Uterus (tissue), 4 donors: Measurements from ENCODE around the gene PTPRN2. TPM values are rescaled to one million over a fixed set of nuclear protein-coding genes. Genes with fewer than 3 reads are reported as not detected.

Source experiments
- DNase-seq, 2 donors: peaks; one replicate each; pipeline ENCODE4 v3.0.0-alpha.2; 2019 to 2020
- H3K27ac ChIP-seq, 2 donors: fragments of 200-600 bp; sonication (generic); 1 replicate in 1 of 2; 2 replicates in 1 of 2; pipeline ENCODE4 v1.5.1; 2016 to 2018
- H3K27me3 ChIP-seq, 2 donors: fragments of 200-600 bp; sonication (generic); one replicate each; pipeline ENCODE4 v1.5.1; 2018 to 2019; ENCODE audit warnings: control low read depth in 1 of 2
- H3K36me3 ChIP-seq, 2 donors: fragments of 200-600 bp; sonication (generic); one replicate each; pipeline ENCODE4 v1.5.1; 2019; ENCODE audit warnings: control low read depth in 1 of 2
- H3K4me1 ChIP-seq, 2 donors: fragments of 200-600 bp; sonication (generic); one replicate each; pipeline ENCODE4 v1.5.1; 2018 to 2019; ENCODE audit warnings: control low read depth in 1 of 2
- H3K4me3 ChIP-seq, 2 donors: fragments of 200-600 bp; sonication (generic); 1 replicate in 1 of 2; 2 replicates in 1 of 2; pipeline ENCODE4 v1.5.1; 2018 to 2019; ENCODE audit warnings: mild to moderate bottlenecking in 1 of 2
- H3K9me3 ChIP-seq, 2 donors: fragments of 200-600 bp; sonication (generic); one replicate each; pipeline ENCODE4 v1.5.1; 2019; ENCODE audit warnings: control low read depth in 1 of 2
- POLR2A ChIP-seq, 2 donors: fragments of 450-650 bp; IDR thresholded peaks; one replicate each; pipeline ENCODE4 v1.6.1; 2016; ENCODE audit warnings: antibody characterized with exemption in 2 of 2, mild to moderate bottlenecking in 1 of 2, moderate library complexity in 1 of 2
- intact Hi-C: fragments of 100-400 bp; cut with DNase I; formaldehyde crosslinking; loops from one replicate; pipeline ENCODE4 v1.15.1; 2023; ENCODE audit warnings: low total_unique reads
- total RNA-seq, 4 donors: library from RNA; depleted of rRNA in 3 of 4; stranded (reverse); fragments of >200 nt in 3 of 4; gene quantifications; one replicate each; pipeline versions ENCODE4 v1.1.0 to v1.2.4, GENCODE V29; 2014 to 2023
- TF ChIP-seq, protein P1 (sequence below), 4 experiments: fragments of 200-600 bp in 2 of 4; fragments of 450-650 bp in 2 of 4; sonication (generic) in 2 of 4; IDR thresholded peaks; one replicate each; pipeline ENCODE4 v1.5.1; 2016 to 2019; ENCODE audit warnings: antibody characterized with exemption in 4 of 4, mild to moderate bottlenecking in 2 of 4, moderate library complexity in 1 of 4
- donor health status: DM: yes; HTN: yes; CAD: no.

Gene PTPRN2
- total RNA-seq, 4 donors from 2014 or later = 1.2 to 5.2 (median 2.3) TPM

DNA sequence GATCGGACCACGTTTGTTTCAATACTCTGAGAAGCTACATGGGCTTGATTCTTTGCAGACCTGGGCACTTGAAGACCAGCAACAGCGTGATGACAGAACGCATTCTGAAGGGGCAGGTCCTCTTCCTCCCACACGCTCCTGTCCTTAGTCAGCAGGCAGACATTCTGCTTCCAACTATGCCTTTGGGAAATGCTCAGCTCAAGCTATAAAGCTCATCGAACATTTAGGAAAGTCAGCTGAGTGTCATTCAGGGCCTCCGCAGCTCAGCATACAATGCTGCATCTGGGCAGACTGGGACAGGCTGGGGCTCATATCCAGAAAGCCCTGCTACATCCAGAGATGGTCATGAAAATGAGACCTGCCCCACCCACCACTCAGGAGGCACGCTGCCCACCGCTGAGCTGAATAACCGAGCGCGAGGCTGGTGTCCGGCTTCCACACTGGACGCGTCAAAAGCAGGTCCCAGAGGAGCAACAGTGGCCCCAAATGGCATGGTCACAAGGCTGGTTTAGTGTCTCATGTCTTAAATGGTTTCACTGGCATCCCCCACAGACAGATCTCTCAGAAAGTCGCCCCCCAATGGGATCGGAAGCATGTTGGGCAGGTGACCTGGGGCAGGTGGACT, 976.8 kb downstream of the PTPRN2 start:
- Histone ChIP-seq H3K27me3 (no peaks in the 10 kb centered on the region), H3K27ac (no peak overlapping the region), H3K4me1 (peaks cover 0 to 5% of the 10 kb centered on the region in 2 donors), H3K36me3 (no peaks in the 10 kb centered on the region), H3K9me3 (no peaks in the 10 kb centered on the region), H3K4me3 (no peak overlapping the region)
- intact Hi-C loops = no loop called here
- no peak for DNase-seq
- TF ChIP-seq, protein P1, sequence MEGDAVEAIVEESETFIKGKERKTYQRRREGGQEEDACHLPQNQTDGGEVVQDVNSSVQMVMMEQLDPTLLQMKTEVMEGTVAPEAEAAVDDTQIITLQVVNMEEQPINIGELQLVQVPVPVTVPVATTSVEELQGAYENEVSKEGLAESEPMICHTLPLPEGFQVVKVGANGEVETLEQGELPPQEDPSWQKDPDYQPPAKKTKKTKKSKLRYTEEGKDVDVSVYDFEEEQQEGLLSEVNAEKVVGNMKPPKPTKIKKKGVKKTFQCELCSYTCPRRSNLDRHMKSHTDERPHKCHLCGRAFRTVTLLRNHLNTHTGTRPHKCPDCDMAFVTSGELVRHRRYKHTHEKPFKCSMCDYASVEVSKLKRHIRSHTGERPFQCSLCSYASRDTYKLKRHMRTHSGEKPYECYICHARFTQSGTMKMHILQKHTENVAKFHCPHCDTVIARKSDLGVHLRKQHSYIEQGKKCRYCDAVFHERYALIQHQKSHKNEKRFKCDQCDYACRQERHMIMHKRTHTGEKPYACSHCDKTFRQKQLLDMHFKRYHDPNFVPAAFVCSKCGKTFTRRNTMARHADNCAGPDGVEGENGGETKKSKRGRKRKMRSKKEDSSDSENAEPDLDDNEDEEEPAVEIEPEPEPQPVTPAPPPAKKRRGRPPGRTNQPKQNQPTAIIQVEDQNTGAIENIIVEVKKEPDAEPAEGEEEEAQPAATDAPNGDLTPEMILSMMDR (IDR thresholded peaks at IDR 0.05) = no peak
- no peak for TF ChIP-seq POLR2A (IDR thresholded peaks at IDR 0.05)

DNA sequence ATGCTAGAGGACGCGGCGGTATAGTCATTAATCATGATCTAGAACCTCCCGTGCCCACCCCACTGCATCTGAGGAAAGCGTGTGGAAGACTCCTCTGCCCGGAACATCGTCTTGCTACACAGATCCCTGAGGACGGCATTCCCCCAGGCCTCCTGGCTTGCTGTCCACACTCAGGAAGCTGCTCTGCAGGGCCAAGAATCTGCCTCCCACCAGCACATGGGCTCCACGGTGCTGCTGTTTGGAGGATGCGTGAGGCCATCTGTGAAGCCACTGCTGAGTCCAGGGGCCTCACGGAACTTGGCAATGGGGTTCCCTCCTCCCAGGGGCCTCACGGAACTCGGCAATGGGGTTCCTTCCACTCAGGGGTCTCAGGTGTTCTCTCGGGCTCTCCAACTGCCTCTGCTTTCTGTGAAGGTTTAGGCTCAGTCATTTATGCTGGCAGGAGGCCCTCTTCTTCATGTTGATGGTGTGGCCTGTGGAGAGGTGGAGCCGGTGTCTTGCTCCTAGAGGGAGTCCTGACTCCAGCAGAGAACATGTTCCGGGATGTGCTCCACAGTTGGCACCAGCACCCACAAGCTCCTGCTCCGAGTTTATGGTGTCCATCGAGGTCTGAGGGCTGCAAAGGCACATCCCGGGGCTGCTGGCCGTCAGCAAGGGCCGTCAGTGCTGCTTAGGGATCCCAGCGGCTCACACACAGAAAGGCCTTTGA, 977.5 kb downstream of the PTPRN2 start:
- DNase-seq = no peak
- Histone ChIP-seq H3K4me3 (no peak overlapping the region), H3K4me1 (peaks cover 0 to 5% of the 10 kb centered on the region in 2 donors), H3K36me3 (no peaks in the 10 kb centered on the region), H3K27me3 (no peaks in the 10 kb centered on the region), H3K9me3 (no peaks in the 10 kb centered on the region), H3K27ac (no peak overlapping the region)
- TF ChIP-seq, protein P1 (IDR thresholded peaks at IDR 0.05) = no peak
- intact Hi-C loops = no loop called here

DNA sequence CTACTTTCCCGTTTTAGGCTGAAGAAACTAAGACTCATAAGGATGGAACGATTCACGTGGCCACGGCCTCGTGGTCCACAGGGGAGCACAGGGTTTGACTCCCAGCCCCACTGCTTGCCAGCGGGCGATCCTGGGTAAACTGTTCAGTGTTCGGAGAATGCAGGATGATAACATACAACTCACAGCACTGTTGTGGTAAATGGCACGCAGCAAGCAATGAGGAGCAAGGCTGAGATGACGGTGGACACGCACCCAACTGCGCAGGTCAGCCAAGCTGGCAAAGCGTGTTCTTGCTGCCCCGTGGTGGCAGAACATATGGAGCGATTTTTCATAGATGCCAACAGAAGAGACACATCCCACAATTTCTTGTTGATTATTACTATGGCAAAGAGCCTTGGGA, 978.1 kb downstream of the PTPRN2 start:
- TF ChIP-seq, protein P1 (IDR thresholded peaks at IDR 0.05) = no peak
- no peak for TF ChIP-seq POLR2A (IDR thresholded peaks at IDR 0.05)
- Histone ChIP-seq H3K9me3 (no peaks in the 10 kb centered on the region), H3K4me3 (no peak overlapping the region), H3K27ac (no peak overlapping the region), H3K4me1 (peaks cover 0 to 5% of the 10 kb centered on the region in 2 donors), H3K36me3 (no peaks in the 10 kb centered on the region), H3K27me3 (no peaks in the 10 kb centered on the region)
- DNase-seq = no peak
- intact Hi-C loops = no loop called here

DNA sequence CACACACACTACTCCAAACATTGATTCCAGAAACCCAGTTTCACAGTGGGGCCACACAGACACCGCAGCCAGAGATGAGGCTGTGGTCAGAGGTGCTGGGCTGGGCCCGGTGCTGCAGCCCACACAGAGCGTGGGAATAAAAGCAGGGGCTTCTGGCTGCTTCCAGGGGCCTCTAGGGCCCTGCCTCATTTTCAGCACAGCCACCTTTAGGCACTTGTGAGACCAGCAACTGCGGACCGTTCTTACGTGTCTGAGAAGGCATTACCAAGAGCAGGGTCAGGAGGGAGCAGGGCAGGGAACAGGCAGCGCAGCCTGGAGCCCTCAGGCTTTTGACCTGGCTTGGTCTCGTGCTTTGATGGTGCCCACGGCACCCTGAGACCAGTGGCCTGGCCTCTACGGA, 980.4 kb downstream of the PTPRN2 start:
- no peaks in the 10 kb centered on the region for H3K36me3 ChIP-seq
- H3K27ac ChIP-seq = no peak overlapping the region
- H3K4me1 ChIP-seq = no peaks in the 10 kb centered on the region
- no peaks in the 10 kb centered on the region for H3K9me3 ChIP-seq
- H3K27me3 ChIP-seq = no peaks in the 10 kb centered on the region
- DNase-seq = no peak
- TF ChIP-seq POLR2A (IDR thresholded peaks at IDR 0.05) = no peak
- TF ChIP-seq, protein P1 (IDR thresholded peaks at IDR 0.05) = no peak
- intact Hi-C loops = no loop called here
- H3K4me3 ChIP-seq = no peak overlapping the region

DNA sequence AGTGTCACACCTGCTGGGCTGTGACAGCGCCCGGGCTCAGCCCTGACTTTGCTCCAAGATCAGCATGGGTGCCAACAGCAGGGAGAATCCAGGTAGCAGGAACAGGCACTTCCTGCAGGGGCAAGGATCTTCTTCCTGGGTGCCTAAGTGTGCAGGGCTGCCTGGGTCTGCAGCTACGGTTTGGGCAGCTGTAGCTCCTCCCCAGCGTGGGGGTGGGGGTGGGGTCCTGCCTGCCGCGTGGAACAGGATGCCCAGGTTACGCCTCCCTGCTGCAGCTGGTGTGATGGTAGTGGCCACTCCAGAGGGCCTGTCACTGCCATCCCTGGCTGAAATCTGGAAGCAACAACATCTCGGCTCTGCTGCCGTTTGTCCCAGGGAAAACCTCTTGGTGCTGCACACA, 981.5 kb downstream of the PTPRN2 start:
- Histone ChIP-seq H3K27ac (no peak overlapping the region), H3K9me3 (no peaks in the 10 kb centered on the region), H3K4me1 (no peaks in the 10 kb centered on the region), H3K27me3 (no peaks in the 10 kb centered on the region), H3K4me3 (no peak overlapping the region), H3K36me3 (no peaks in the 10 kb centered on the region)
- TF ChIP-seq POLR2A (IDR thresholded peaks at IDR 0.05) = no peak
- TF ChIP-seq, protein P1 (IDR thresholded peaks at IDR 0.05) = no peak
- intact Hi-C loops = no loop called here
- DNase-seq = no peak
